AG09319 (cell line): ENCODE measurements around the gene LDB3.

Experiments used
- DNase-seq: peaks from one replicate; pipeline ENCODE4 v3.0.0-alpha.2; 2010; ENCODE audit warnings: low read depth; ENCODE audit errors: extremely low read depth
- TF ChIP-seq, protein P1 (sequence below): IDR thresholded peaks from 2 replicates; pipeline ENCODE4 v1.5.1; 2011; ENCODE audit warnings: low read depth, mild to moderate bottlenecking, inconsistent platforms, low read length, moderate library complexity

LDB3 gene

DNA sequence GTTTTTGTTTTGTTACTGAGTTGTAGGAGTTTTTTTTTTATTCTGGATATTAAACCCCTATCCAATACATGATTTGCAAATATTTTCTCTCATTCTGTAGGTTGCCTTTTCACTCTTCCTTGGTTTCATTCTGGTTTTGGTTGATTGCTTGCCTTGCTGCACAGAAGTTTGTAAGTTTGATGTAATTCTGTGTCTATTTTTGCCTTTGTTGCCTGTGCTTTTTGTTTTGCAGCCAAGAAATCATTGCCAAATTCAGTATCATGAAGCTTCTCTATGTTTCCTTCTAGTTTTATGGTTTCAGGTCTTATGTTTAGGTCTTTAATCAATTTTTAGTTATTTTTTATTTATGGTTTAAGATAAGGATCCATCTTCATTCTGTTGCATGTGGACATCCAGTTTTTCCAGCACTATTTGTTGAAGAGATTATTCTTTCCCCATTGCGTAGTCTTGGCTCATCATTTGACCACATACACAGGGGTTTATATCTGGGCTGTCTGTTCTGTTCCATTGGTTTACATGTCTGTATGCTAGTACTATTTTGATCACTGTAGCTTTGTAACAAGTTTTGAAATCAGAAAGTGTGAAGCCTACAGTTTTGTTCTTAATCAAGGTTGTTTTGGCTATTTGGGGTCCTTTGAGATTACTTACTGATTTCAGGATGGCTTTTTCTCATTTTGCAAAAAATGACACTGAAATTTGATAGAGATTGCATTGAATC lies 114.5 kb downstream of the LDB3 start:
- DNase-seq, result no peak
- TF ChIP-seq, protein P1, sequence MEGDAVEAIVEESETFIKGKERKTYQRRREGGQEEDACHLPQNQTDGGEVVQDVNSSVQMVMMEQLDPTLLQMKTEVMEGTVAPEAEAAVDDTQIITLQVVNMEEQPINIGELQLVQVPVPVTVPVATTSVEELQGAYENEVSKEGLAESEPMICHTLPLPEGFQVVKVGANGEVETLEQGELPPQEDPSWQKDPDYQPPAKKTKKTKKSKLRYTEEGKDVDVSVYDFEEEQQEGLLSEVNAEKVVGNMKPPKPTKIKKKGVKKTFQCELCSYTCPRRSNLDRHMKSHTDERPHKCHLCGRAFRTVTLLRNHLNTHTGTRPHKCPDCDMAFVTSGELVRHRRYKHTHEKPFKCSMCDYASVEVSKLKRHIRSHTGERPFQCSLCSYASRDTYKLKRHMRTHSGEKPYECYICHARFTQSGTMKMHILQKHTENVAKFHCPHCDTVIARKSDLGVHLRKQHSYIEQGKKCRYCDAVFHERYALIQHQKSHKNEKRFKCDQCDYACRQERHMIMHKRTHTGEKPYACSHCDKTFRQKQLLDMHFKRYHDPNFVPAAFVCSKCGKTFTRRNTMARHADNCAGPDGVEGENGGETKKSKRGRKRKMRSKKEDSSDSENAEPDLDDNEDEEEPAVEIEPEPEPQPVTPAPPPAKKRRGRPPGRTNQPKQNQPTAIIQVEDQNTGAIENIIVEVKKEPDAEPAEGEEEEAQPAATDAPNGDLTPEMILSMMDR, result no peak

DNA sequence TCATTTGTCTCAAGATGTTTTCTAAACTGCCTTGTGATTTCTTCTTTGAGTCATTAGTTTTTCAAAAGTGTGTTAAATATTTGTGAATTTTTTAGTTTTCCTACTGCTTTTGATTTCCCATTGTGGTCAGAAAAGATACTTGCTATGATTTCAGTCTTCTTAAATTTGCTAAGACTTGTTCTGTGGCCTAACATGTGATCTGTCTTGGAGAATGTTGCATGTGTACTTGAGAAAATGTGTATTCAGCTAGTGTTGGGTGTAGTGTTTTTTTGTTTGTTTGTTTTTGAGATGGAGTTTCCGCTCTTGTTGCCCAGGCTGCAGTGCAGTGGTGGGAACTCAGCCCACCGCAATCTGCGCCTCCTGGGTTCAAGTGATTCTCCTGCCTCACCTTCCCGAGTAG lies 116.7 kb downstream of the LDB3 start:
- TF ChIP-seq, protein P1, result no peak
- no peak for DNase-seq
